ENCODE measurements around the gene PTPRG. TPM values are rescaled to one million over a fixed set of nuclear protein-coding genes. Genes with fewer than 3 reads are reported as not detected.

Gene PTPRG
- total RNA-seq, 1 donor from 2014 or later: 11.1 TPM

DNA sequence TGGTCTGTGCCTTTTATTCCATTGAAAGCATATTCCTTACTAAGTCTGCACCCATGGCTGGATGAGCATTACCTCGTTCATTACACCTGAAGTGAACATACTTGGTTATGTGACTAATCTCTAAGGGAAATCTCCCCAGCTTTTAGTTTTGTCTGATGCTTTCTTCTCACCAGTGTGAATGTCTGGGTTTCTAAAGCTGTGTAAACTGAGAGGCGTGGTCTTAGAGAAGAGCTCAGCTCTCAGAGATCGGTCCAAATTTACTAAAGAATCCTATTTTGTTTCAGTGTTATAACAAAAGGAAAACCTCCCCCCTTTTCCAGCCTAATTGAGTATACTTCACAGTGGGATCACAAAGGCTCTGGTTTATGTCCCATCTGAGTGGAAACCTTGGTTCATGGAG, 352.3 kb downstream of the PTPRG start:
- Histone ChIP-seq H3K4me3 (ENCODE audit: low read depth, low read length) (no peak overlapping the region), H3K36me3 (ENCODE audit: control insufficient read depth, insufficient read depth, low read length) (no peaks in the 10 kb centered on the region), H3K27me3 (ENCODE audit: control insufficient read depth, insufficient read depth, low read length) (no peaks in the 10 kb centered on the region)
- DNase-seq (ENCODE audit: low read depth) (no peak), FAIRE-seq (no peak)
- TF ChIP-seq, protein P1, sequence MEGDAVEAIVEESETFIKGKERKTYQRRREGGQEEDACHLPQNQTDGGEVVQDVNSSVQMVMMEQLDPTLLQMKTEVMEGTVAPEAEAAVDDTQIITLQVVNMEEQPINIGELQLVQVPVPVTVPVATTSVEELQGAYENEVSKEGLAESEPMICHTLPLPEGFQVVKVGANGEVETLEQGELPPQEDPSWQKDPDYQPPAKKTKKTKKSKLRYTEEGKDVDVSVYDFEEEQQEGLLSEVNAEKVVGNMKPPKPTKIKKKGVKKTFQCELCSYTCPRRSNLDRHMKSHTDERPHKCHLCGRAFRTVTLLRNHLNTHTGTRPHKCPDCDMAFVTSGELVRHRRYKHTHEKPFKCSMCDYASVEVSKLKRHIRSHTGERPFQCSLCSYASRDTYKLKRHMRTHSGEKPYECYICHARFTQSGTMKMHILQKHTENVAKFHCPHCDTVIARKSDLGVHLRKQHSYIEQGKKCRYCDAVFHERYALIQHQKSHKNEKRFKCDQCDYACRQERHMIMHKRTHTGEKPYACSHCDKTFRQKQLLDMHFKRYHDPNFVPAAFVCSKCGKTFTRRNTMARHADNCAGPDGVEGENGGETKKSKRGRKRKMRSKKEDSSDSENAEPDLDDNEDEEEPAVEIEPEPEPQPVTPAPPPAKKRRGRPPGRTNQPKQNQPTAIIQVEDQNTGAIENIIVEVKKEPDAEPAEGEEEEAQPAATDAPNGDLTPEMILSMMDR (IDR thresholded peaks at IDR 0.05; ENCODE audit: insufficient read depth, low read length, severe bottlenecking): no peak

DNA sequence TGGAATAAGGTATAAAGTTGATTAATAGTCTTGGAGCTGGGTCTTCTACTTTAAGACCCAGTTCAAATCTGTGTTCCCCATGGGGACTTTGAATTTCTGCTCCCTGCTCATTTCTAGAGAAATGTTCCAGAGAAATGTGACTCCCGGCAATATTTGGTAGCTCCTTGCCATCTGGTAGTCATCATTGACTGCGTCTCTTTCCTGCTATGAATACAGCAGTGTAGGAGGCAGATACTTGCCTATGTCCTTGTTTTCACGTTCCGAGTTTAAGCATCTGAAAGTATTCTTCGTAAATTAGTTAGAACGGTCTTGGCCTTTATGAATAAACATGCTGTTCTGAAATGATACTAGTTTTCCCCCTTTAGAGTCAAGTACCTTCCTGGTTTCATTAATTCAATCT, 352.9 kb downstream of the PTPRG start:
- no peaks in the 10 kb centered on the region for H3K36me3 ChIP-seq (ENCODE audit: control insufficient read depth, insufficient read depth, low read length)
- FAIRE-seq: no peak

DNA sequence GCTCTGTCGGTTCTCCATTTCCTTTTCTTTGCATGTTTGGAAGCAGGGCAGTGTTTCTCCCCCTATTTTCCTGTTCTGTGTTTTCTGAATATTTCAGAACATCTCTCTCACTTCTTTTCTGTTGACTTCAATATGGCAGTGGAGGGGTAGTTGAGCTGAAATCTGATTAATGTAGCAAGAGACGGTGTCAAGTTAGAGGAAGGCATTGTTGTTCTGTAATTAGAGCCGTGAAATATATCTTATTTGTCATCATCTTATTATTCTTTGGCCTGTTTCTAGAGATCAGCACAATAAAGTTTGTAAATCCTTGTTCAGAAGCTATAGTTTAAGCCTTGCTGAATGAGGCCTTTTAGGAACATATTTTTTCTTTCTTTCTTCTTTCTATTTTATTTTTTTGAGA, 353.9 kb downstream of the PTPRG start:
- Histone ChIP-seq H3K27me3 (ENCODE audit: control insufficient read depth, insufficient read depth, low read length) (no peaks in the 10 kb centered on the region), H3K36me3 (ENCODE audit: control insufficient read depth, insufficient read depth, low read length) (no peaks in the 10 kb centered on the region), H3K4me3 (ENCODE audit: low read depth, low read length) (no peak overlapping the region)
- TF ChIP-seq, protein P1 (IDR thresholded peaks at IDR 0.05; ENCODE audit: insufficient read depth, low read length, severe bottlenecking): no peak
- no peak for DNase-seq (ENCODE audit: low read depth)
- FAIRE-seq: no peak

More for the DNA sequence above, 352.9 kb downstream of the PTPRG start:
- DNase-seq (ENCODE audit: low read depth): no peak
- TF ChIP-seq, protein P1 (IDR thresholded peaks at IDR 0.05; ENCODE audit: insufficient read depth, low read length, severe bottlenecking): no peak
- Histone ChIP-seq H3K27me3 (ENCODE audit: control insufficient read depth, insufficient read depth, low read length) (no peaks in the 10 kb centered on the region), H3K4me3 (ENCODE audit: low read depth, low read length) (no peak overlapping the region)

DNA sequence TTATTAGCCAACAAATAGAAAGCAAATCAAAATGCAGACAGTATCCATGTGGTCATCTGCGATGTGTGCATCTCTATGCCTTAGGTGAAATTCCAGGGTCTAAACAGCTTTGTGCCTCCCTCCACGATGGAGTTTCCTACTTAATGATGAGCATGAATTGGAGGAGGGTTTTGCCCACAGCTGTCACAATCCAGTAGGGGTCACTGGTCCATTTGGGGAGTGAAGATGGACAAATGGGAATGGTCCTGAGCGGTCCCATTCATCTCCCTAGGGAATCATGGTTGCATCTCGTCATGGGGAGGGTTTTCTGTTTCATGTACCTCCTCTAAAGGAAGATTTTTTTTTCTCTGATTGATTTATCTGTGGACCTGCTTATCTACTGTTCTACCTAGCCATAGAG, 358.0 kb downstream of the PTPRG start:
- FAIRE-seq (no peak), DNase-seq (ENCODE audit: low read depth) (no peak)
- Histone ChIP-seq H3K4me3 (ENCODE audit: low read depth, low read length) (no peak overlapping the region), H3K36me3 (ENCODE audit: control insufficient read depth, insufficient read depth, low read length) (no peaks in the 10 kb centered on the region), H3K27me3 (ENCODE audit: control insufficient read depth, insufficient read depth, low read length) (no peaks in the 10 kb centered on the region)
- TF ChIP-seq, protein P1 (IDR thresholded peaks at IDR 0.05; ENCODE audit: insufficient read depth, low read length, severe bottlenecking): no peak

DNA sequence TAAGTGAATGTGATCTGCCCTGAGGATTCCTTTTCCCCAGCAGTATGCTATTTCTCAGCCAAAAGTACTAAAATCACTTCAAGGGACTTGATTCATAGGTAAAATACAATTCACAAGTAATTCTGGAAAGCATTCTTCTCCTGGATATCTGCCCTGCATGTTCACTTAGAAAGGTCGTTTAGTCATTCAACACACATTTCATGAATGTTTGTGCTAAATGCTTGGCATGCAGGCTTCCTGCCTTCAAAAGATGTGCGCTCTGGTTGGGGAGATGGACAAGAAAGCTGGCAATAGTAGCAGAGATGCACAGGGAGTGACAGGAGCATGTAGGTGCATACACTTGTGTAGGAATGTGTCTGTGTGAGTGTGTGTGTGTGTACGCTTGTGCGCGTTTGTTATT, 360.7 kb downstream of the PTPRG start:
- TF ChIP-seq, protein P1 (IDR thresholded peaks at IDR 0.05; ENCODE audit: insufficient read depth, low read length, severe bottlenecking): no peak
- DNase-seq (ENCODE audit: low read depth): no peak
- H3K4me3 ChIP-seq (ENCODE audit: low read depth, low read length): no peak overlapping the region
- H3K36me3 ChIP-seq (ENCODE audit: control insufficient read depth, insufficient read depth, low read length): no peaks in the 10 kb centered on the region
- FAIRE-seq: no peak
- H3K27me3 ChIP-seq (ENCODE audit: control insufficient read depth, insufficient read depth, low read length): no peaks in the 10 kb centered on the region

DNA sequence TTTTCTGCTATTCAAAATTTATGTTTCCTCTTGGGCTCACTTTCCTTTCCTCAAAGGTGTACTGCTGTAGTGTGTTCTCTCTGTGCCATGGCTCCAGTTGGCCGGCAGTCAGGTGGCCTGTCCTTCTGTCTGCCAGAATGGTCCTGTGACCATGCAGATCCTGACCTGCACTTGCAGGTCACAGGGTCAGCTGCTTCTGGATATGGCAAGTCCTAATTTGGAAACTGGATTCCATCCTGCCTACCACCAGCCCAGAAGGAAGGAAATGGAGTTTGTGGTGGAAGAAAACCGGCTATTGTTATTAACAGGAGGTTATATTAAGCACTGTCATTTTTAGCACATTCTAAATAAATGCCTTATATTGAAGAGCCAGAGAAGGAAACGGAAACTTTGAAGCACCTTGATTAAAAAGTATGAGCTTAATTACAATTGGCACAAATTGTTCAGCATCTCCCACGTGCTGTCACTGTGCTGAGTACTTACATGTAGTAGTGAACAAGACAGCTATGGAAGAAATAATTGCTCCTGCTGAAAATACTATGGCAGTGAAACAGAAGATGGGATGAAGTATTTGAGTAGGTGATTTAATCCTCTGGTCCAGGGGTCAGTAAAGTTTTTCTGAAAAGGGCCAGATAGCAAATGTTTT, 362.8 kb downstream of the PTPRG start:
- DNase-seq (ENCODE audit: low read depth): no peak
- Histone ChIP-seq H3K27me3 (ENCODE audit: control insufficient read depth, insufficient read depth, low read length) (no peaks in the 10 kb centered on the region), H3K4me3 (ENCODE audit: low read depth, low read length) (no peak overlapping the region), H3K36me3 (ENCODE audit: control insufficient read depth, insufficient read depth, low read length) (no peaks in the 10 kb centered on the region)
- FAIRE-seq: no peak
- TF ChIP-seq, protein P1 (IDR thresholded peaks at IDR 0.05; ENCODE audit: insufficient read depth, low read length, severe bottlenecking): no peak
